Panc1 (cell line): Measurements from ENCODE around the gene INSYN1.

ENCODE experiments used
- POLR2AphosphoS5 ChIP-seq: IDR thresholded peaks from 2 replicates; pipeline ENCODE4 v1.6.1; 2012; ENCODE audit warnings: mild to moderate bottlenecking, low read depth, low read length, moderate library complexity
- SIN3A ChIP-seq: IDR thresholded peaks from 2 replicates; pipeline ENCODE4 v1.6.1; 2012; ENCODE audit warnings: low read depth, mild to moderate bottlenecking, low read length, moderate library complexity, borderline replicate concordance; ENCODE audit not compliant: insufficient read depth
- TCF7L2 ChIP-seq: IDR thresholded peaks from 2 replicates; pipeline ENCODE4 v1.6.1; 2011; ENCODE audit warnings: mild to moderate bottlenecking, low read depth, low read length, inconsistent platforms
- TF ChIP-seq, protein P1 (sequence below): fragments of 450-650 bp; IDR thresholded peaks from 2 replicates; pipeline ENCODE4 v1.5.1; 2017; ENCODE audit warnings: mild to moderate bottlenecking
- TF ChIP-seq, protein P2 (sequence below), 2 experiments: IDR thresholded peaks; 2 replicates each; pipeline ENCODE4 v1.6.1; 2011 to 2012; ENCODE audit warnings: low read depth in 2 of 2, control low read depth in 1 of 2, low read length in 1 of 2, mild to moderate bottlenecking in 1 of 2, moderate library complexity in 1 of 2; ENCODE audit not compliant: insufficient read depth in 1 of 2

DNA sequence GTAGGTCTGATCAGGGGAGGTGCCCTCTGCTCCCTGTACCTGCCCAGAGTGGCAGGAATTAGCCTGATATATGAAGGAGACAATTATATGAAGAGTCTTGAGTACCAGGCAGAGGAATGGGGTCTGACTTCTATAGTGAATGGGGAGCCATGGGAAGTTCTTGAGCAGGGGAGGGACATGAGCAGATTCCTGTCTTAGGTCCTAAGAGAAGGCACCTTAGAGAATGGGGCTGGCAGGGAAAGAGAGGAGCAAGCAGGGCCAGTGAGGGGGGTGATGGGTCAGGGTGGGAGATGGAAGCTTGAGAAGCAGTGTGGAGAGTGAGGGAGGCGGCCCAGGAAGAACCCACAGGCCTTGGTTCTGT lies 56.5 kb downstream of the INSYN1 start:
- TF ChIP-seq POLR2AphosphoS5 (no peak), TCF7L2 (no peak), SIN3A (no peak)
- TF ChIP-seq, protein P1, sequence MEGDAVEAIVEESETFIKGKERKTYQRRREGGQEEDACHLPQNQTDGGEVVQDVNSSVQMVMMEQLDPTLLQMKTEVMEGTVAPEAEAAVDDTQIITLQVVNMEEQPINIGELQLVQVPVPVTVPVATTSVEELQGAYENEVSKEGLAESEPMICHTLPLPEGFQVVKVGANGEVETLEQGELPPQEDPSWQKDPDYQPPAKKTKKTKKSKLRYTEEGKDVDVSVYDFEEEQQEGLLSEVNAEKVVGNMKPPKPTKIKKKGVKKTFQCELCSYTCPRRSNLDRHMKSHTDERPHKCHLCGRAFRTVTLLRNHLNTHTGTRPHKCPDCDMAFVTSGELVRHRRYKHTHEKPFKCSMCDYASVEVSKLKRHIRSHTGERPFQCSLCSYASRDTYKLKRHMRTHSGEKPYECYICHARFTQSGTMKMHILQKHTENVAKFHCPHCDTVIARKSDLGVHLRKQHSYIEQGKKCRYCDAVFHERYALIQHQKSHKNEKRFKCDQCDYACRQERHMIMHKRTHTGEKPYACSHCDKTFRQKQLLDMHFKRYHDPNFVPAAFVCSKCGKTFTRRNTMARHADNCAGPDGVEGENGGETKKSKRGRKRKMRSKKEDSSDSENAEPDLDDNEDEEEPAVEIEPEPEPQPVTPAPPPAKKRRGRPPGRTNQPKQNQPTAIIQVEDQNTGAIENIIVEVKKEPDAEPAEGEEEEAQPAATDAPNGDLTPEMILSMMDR: no peak
- TF ChIP-seq, protein P2, sequence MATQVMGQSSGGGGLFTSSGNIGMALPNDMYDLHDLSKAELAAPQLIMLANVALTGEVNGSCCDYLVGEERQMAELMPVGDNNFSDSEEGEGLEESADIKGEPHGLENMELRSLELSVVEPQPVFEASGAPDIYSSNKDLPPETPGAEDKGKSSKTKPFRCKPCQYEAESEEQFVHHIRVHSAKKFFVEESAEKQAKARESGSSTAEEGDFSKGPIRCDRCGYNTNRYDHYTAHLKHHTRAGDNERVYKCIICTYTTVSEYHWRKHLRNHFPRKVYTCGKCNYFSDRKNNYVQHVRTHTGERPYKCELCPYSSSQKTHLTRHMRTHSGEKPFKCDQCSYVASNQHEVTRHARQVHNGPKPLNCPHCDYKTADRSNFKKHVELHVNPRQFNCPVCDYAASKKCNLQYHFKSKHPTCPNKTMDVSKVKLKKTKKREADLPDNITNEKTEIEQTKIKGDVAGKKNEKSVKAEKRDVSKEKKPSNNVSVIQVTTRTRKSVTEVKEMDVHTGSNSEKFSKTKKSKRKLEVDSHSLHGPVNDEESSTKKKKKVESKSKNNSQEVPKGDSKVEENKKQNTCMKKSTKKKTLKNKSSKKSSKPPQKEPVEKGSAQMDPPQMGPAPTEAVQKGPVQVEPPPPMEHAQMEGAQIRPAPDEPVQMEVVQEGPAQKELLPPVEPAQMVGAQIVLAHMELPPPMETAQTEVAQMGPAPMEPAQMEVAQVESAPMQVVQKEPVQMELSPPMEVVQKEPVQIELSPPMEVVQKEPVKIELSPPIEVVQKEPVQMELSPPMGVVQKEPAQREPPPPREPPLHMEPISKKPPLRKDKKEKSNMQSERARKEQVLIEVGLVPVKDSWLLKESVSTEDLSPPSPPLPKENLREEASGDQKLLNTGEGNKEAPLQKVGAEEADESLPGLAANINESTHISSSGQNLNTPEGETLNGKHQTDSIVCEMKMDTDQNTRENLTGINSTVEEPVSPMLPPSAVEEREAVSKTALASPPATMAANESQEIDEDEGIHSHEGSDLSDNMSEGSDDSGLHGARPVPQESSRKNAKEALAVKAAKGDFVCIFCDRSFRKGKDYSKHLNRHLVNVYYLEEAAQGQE (IDR thresholded peaks at IDR 0.05; ENCODE audit: insufficient read depth in 1 of 2, low read depth in 2 of 2, low read length in 1 of 2): no peak
